ENCODE measurements around the gene MAPK12.

MAPK12 gene

DNA sequence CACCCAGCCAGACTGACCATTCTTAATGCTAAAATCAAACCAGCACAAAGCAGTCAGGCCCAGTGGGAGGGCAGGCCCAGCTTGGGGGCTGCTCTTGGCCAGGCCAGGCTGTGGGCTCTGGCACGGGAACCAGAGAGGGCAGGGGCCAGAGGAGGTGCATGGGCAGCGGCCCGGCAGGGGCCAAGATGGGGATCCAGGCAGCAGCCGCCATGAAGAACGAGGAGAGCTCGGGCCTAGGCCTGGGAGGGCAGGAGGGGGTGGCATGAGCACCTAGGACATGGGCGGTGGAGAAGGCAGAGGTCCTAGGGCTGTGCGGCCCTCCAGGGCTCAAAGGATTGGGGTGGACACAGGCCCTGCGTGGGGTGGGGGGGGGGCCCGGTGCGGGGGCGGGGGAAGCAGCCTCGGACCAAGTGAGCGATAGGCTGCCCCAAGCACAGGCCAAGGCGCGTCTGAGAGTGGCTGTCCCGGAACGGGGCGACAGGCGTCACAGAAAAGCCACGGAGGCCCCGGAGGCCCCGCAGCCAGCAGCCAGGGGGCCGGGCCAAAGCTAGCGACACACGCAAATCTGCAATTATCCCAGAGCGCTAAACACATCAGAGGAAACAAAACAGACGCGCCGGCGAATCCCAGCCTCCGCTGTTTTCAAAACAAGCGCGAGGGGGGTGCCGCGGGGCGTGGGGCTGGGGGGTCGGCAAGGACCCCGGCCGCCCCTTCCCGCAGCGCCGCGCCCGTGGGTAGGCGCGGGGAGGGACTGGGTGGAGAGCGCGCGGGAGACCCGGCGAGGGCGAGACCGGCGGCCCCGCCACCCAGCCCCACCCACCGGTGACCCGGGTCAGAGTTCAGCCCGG, 37.7 kb upstream of the MAPK12 start:
- DNase-seq: no peak

DNA sequence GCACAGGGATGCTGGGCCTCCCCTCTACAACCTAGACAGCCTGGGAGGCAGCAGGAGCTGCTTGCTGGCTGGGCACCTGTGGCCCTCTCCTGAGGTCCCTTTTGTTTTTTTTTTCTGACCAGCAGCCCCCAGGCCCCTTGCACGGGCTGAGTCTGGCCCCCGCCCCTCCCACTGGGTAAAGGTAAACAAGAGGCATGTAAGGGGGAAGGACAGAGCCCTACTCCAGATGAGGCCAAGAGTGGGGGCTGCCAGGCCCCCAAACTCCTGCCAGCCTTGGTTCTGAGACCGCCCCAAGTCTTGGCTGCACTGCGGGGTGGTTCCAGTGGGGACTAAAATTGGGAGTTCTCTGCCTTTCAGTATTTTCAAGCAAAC, 36.8 kb upstream of the MAPK12 start:
- no peak for DNase-seq

- DNase-seq: no peak
Measured at GRCh38 chr22:50297510-50298265, 36.2 kb upstream of the MAPK12 start.

DNA sequence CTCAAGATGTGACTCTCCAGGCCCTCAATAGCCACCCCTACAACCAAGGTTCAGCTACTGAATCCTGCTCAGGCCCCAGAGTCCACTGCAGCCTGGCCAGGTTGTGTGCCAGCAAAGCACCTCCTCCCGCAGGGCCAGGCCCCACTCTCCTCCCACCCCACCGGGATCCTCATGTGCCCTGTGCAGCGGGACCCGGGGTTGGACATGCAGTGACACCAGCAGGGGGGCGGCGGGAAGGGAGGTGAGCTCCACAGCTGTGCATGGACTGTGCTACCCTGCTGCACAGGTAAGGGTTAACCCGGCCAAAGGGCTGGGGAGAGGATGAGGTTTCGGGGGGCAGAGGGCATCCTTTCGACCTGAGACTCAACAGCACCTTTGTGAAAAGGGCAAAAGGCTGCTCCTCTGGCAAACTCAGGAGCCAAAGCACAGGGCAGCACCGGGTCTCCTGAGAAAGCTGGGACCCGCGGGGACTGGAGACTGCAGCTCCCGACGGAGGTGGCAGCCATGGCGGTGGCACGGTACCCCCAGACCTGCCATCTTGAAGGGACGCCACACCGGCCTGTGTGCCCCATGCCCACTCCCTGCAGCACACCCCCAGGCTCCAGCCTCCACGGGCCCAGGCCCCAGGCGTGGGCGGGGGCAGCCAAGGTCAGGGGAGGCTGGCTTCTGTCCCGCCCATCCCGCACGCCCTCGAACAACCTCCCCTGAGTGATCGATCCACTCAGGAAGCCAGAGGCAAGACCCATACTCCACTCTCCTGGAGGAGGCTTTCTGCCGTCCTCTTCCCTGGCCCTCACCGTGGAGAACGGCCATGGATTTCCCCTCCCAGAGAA, 35.4 kb upstream of the MAPK12 start:
- DNase-seq: no peak

DNA sequence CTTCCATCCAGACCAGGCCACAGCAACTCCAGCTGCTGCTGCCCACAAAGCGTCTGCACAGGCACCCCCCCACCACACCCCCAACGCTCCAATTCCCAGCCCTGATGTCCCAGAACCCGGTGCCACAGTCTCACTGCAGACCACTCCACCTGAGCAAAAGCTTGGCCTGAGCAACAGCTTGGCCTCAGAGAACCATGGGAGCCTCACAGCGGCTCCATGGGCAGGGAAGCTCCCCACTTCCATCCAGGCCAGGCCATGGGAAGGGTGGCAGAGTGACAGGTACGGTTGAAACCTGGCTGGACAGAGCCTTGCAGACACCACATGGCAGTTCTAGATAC, 32.8 kb upstream of the MAPK12 start:
- no peak for DNase-seq

GRCh38 chr22:50293441-50294318, 32.2 kb upstream of the MAPK12 start:
- DNase-seq: no peak

GRCh38 chr22:50292643-50293440, 31.4 kb upstream of the MAPK12 start:
- no peak for DNase-seq

GRCh38 chr22:50289942-50290630, 28.6 kb upstream of the MAPK12 start:
- DNase-seq: peak; percentile 21

GRCh38 chr22:50289151-50289941, 27.9 kb upstream of the MAPK12 start:
- no peak for DNase-seq

DNA sequence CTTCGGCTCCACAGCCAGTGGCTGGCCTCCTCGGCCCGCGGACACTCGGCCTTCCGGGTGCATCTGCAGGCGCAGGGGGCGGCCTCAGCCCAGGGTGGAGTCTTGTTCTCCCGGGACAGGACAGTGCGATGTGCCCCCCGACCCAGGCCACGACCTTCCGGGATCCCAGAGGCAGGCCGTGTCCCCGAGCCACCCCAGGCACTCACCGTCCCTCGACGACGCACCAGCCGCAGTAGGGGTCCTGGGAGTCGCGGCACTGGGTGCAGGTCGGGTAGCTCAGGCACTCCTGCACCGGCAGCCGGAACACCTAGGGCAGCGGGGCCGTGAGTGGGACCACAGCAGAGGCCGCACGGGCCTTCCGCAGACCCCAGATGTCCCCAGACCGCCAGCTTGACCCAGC, 26.2 kb upstream of the MAPK12 start:
- no peak for DNase-seq

GRCh38 chr22:50286701-50287318, 25.3 kb upstream of the MAPK12 start:
- no peak for DNase-seq

GRCh38 chr22:50286275-50286674, 24.8 kb upstream of the MAPK12 start:
- no peak for DNase-seq

DNA sequence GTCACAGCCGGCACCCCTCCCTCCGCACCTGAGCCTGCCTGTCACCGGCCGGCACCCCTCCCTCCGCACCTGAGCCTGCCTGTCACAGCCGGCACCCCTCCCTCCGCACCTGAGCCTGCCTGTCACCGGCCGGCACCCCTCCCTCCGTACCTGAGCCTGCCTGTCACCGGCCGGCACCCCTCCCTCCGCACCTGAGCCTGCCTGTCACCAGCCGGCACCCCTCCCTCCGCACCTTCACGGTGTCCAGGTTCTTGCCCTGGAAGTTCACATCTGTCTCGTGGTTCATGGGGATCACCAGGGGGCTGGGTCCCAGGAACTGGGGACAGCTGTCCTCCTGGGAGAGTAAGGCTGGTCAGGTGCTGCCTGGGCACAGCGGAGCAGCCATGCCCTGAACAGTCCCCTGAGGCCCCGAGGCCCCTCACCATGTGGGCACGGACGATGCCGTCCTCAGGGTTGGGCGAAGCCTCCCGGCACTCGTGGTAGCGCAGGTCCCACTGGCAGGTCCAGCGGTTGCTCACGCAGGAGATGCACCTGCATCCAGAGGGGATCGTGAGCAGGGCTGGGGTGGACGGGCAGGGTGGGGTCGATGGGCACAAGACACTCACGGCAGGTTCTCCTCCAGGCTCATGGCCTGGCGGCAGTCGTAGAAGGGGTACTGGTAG, 24.2 kb upstream of the MAPK12 start:
- DNase-seq: no peak

DNA sequence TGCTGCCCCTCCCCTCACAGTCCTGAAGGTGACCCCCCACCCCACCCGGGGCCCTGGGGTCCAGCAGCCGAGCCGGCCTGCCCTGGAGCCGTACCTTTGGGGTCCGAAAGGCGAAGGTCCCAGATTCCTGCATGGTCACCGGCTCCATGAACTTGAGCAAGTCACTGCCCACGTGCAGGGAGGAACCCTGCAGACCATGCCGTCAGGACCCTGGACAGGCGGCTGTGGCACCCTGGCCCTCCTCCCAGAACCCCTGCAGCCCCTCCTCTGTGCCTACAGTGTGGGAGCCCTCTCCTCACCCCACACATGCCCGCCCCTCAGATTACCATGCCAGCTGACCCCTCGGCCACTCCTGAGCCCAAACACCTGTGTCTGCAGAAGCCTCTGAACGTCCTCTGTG, 23.0 kb upstream of the MAPK12 start:
- DNase-seq: no peak

DNA sequence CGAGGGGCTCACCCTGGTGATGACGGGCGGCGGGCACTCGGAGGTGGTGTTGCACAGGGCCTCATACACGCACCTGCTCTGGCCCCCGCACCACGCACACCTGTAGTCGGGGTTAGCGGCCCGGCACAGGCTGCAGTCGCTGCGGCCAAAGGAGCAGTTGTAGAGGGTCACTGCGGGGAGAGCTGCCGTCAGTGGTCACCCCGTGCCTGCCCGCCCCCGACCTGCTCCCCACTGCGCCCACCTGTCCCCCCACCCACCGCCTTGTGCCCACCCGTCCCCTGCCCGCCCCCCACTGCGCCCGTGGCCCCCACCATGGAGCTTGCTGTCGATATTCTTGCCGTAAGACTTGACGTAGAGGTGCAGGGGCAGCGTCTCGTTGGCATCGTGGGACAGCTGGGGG, 22.3 kb upstream of the MAPK12 start:
- no peak for DNase-seq

GRCh38 chr22:50282361-50283155, 21.1 kb upstream of the MAPK12 start:
- DNase-seq: no peak

DNA sequence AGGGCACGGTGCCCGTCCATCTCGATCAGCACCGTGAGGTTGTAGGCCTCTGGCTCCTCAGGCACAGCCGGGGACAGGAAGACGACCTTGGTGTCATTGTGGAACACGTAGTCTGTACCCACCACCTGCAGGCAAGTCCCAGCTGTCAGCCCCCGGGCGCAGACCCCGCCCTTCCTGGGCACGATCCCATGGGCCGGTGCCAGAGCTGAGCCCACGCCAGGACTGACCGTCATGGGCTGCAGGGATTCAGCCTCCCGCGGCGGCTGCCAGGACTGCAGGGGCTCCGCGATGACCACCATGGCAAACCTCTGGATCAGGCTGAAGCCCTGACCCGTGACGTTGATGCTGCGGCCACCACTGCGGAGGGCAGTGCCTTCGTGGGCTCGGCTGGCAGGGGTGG, 20.5 kb upstream of the MAPK12 start:
- no peak for DNase-seq

DNA sequence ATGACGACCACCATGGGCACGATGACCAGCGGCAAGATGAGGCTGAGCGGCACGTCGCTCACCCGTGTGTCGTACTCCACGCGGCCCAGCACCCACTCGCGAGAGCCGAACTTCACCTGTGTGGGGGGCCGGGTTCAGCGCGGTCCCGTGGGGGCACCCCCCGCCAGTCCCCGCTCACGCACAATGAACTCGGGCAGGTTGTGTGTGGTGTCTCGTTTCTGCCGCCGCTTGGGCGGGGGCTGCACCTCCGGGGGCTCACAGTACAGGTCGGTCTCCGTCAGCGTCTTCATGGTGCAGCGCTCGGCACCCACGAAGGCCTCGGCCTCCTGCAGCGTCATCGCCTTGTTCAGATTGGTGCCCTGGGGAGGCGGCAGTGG, 19.9 kb upstream of the MAPK12 start:
- no peak for DNase-seq

All from SHP77 treated with DMSO at 0.1 percent for 48 hours (cell line).